H9 (cell line): ENCODE results near the gene MAPK4. TPM values are rescaled to one million over a fixed set of nuclear protein-coding genes. Genes with fewer than 3 reads are reported as not detected.
A peak's percentile ranks its signal among the peaks of the same experiment; 100 is the strongest.
"Not testable (repeated sequence)": the region's sequence is repeated elsewhere in the genome, so short reads cannot be mapped to it uniquely, and the experiment has no call there.

ENCODE experiments used
- DNase-seq: peaks from one replicate; pipeline ENCODE4 v3.0.0-alpha.2; 2017
- H2AFZ ChIP-seq: one replicate; pipeline ENCODE4 v1.6.1; 2013; ENCODE audit warnings: mild to moderate bottlenecking, low read length, control low read depth, moderate library complexity
- H2AK5ac ChIP-seq: 2 replicates; pipeline ENCODE4 v1.6.1; 2013; ENCODE audit warnings: low read length, control low read depth, mixed read lengths; ENCODE audit not compliant: insufficient read length
- H2BK120ac ChIP-seq: one replicate; pipeline ENCODE4 v1.6.1; 2013; ENCODE audit warnings: low read depth, mild to moderate bottlenecking, low read length, control low read depth, inconsistent platforms; ENCODE audit not compliant: poor library complexity, severe bottlenecking
- H2BK12ac ChIP-seq: 2 replicates; pipeline ENCODE4 v1.6.1; 2013; ENCODE audit warnings: low read length, control low read depth, mixed read lengths, low read depth; ENCODE audit not compliant: insufficient read length
- H2BK15ac ChIP-seq: 2 replicates; pipeline ENCODE4 v1.6.1; 2013; ENCODE audit warnings: low read depth, low read length, control low read depth
- H2BK20ac ChIP-seq: one replicate; pipeline ENCODE4 v1.6.1; 2013; ENCODE audit warnings: low read depth, mild to moderate bottlenecking, low read length, control low read depth, inconsistent platforms; ENCODE audit not compliant: poor library complexity, severe bottlenecking
- H2BK5ac ChIP-seq: 2 replicates; pipeline ENCODE4 v1.6.1; 2013; ENCODE audit warnings: low read length, control low read depth, mixed read lengths; ENCODE audit not compliant: insufficient read length
- H3K14ac ChIP-seq: 2 replicates; pipeline ENCODE4 v1.6.1; 2013; ENCODE audit warnings: low read length, control low read depth; ENCODE audit not compliant: insufficient read depth
- H3K18ac ChIP-seq: 2 replicates; pipeline ENCODE4 v1.6.1; 2013; ENCODE audit warnings: low read depth, mild to moderate bottlenecking, mixed read lengths, low read length, control low read depth; ENCODE audit not compliant: insufficient read length
- H3K23ac ChIP-seq: 2 replicates; pipeline ENCODE4 v1.6.1; 2013; ENCODE audit warnings: low read length, control low read depth, mixed read lengths, low read depth; ENCODE audit not compliant: insufficient read length
- H3K23me2 ChIP-seq: 2 replicates; pipeline ENCODE4 v1.6.1; 2013; ENCODE audit warnings: low read depth, mild to moderate bottlenecking, mixed read lengths, low read length, control low read depth; ENCODE audit not compliant: insufficient read length, poor library complexity, severe bottlenecking
- H3K27ac ChIP-seq: 2 replicates; pipeline ENCODE4 v1.5.1; 2013; ENCODE audit warnings: low read length, control low read depth, mixed read lengths, low read depth; ENCODE audit not compliant: insufficient read length
- H3K27me3 ChIP-seq: 2 replicates; pipeline ENCODE4 v1.6.1; 2013; ENCODE audit warnings: low read length, control low read depth, inconsistent platforms; ENCODE audit not compliant: insufficient read depth
- H3K4ac ChIP-seq: 2 replicates; pipeline ENCODE4 v1.6.1; 2013; ENCODE audit warnings: low read depth, mild to moderate bottlenecking, control low read depth, inconsistent platforms, low read length, moderate library complexity
- H3K4me1 ChIP-seq: 2 replicates; pipeline ENCODE4 v1.6.1; 2013; ENCODE audit warnings: low read length, control low read depth, inconsistent platforms; ENCODE audit not compliant: insufficient read depth
- H3K4me2 ChIP-seq: 2 replicates; pipeline ENCODE4 v1.6.1; 2013; ENCODE audit warnings: low read length, control low read depth, mixed read lengths; ENCODE audit not compliant: insufficient read length, insufficient read depth
- H3K56ac ChIP-seq: 2 replicates; pipeline ENCODE4 v1.6.1; 2013; ENCODE audit warnings: low read depth, mild to moderate bottlenecking, mixed read lengths, low read length, control low read depth; ENCODE audit not compliant: insufficient read length
- H3K79me1 ChIP-seq: 2 replicates; pipeline ENCODE4 v1.6.1; 2013; ENCODE audit warnings: low read depth, mild to moderate bottlenecking, moderate library complexity, low read length, control low read depth, inconsistent platforms; ENCODE audit not compliant: insufficient read depth, poor library complexity, severe bottlenecking
- H3K79me2 ChIP-seq: 2 replicates; pipeline ENCODE4 v1.6.1; 2013; ENCODE audit warnings: low read length, control low read depth, inconsistent platforms; ENCODE audit not compliant: insufficient read depth
- H3K9ac ChIP-seq: 2 replicates; pipeline ENCODE4 v1.6.1; 2013; ENCODE audit warnings: low read length, control low read depth, mixed read lengths; ENCODE audit not compliant: insufficient read length; ENCODE audit errors: extremely low read depth
- H3K9me3 ChIP-seq: one replicate; pipeline ENCODE4 v1.6.1; 2013; ENCODE audit warnings: low read depth, low read length, inconsistent platforms; ENCODE audit not compliant: control insufficient read depth
- H3T11ph ChIP-seq: one replicate; pipeline ENCODE4 v1.6.1; 2013; ENCODE audit warnings: mild to moderate bottlenecking, low read length, control low read depth, inconsistent platforms
- H4K20me1 ChIP-seq: one replicate; pipeline ENCODE4 v1.6.1; 2013; ENCODE audit not compliant: control insufficient read depth, insufficient read length, insufficient read depth
- H4K5ac ChIP-seq: 2 replicates; pipeline ENCODE4 v1.6.1; 2013; ENCODE audit warnings: low read depth, mild to moderate bottlenecking, mixed read lengths, low read length, control low read depth; ENCODE audit not compliant: insufficient read length
- H4K8ac ChIP-seq: replicated peaks from 2 replicates; pipeline ENCODE4 v1.6.1; 2013; ENCODE audit warnings: low read length, control low read depth, mixed read lengths, low read depth; ENCODE audit not compliant: insufficient read length
- H4K91ac ChIP-seq: 2 replicates; pipeline ENCODE4 v1.6.1; 2013; ENCODE audit warnings: low read depth, mild to moderate bottlenecking, moderate library complexity, mixed read lengths, low read length, control low read depth; ENCODE audit not compliant: insufficient read length
- H3K27ac Mint-ChIP-seq, 3 experiments: 2 replicates in 2 of 3; 3 replicates in 1 of 3; pipeline ENCODE4 v1.8.0; 2020 to 2021; ENCODE audit warnings: mixed read lengths in 3 of 3, mild to moderate bottlenecking in 1 of 3, moderate library complexity in 1 of 3
- H3K27me3 Mint-ChIP-seq: 2 replicates; pipeline ENCODE4 v1.8.0; 2021; ENCODE audit warnings: low read depth, mild to moderate bottlenecking, moderate library complexity, mixed read lengths
- H3K36me3 Mint-ChIP-seq, 3 experiments: 2 replicates in 2 of 3; 3 replicates in 1 of 3; pipeline ENCODE4 v1.8.0; 2020 to 2021; ENCODE audit warnings: low read depth in 3 of 3, mixed read lengths in 3 of 3; ENCODE audit not compliant: insufficient read depth in 1 of 3
- H3K4me1 Mint-ChIP-seq, 2 experiments: 2 replicates each; pipeline ENCODE4 v1.8.0; 2020; ENCODE audit warnings: mixed read lengths in 2 of 2
- H3K4me3 Mint-ChIP-seq, 2 experiments: 2 replicates in 1 of 2; 3 replicates in 1 of 2; pipeline ENCODE4 v1.8.0; 2020 to 2021; ENCODE audit warnings: mild to moderate bottlenecking in 2 of 2, mixed read lengths in 2 of 2, moderate library complexity in 1 of 2
- H3K9me3 Mint-ChIP-seq, 2 experiments: 2 replicates in 1 of 2; 3 replicates in 1 of 2; pipeline ENCODE4 v1.8.0; 2020; ENCODE audit warnings: mild to moderate bottlenecking in 2 of 2, mixed read lengths in 2 of 2, moderate library complexity in 1 of 2
- CTCF ChIP-seq: fragments of 200-600 bp; sonication (generic); conservative IDR thresholded peaks from 3 replicates; pipeline ENCODE4 v1.8.0; 2021; ENCODE audit warnings: antibody characterized with exemption, mild to moderate bottlenecking
- WGBS: extraction: QIAGEN DNeasy Blood & Tissue Kit; methylation state at CpG from one replicate; pipeline ENCODE4 v1.1.7; 2013; ENCODE audit warnings: missing lambda C conversion rate, low lambda C conversion rate, mixed read lengths; ENCODE audit not compliant: insufficient read length; ENCODE audit errors: extremely low coverage; 5-methylcytosine and 5-hydroxymethylcytosine counted together
- total RNA-seq: library from RNA; stranded (reverse); gene quantifications from 2 replicates; pipeline ENCODE4 v1.2.1, GENCODE V29; 2021

The MAPK4 gene
- total RNA-seq, 1 experiment from 2014 or later, result 1.6 TPM

- Histone ChIP-seq H3K56ac (no peak overlapping the region), H3K4me1 (no peaks in the 10 kb centered on the region; the same call in none of the 2 replicates), H3K9ac (no peak overlapping the region), H3T11ph (no peak overlapping the region), H3K27ac (no peak overlapping the region), H3K27me3 (no peaks in the 10 kb centered on the region), H2AFZ (no peak overlapping the region), H3K4me2 (no peak overlapping the region), H4K8ac (no peak overlapping the region), H4K20me1 (no peaks in the 10 kb centered on the region), H2BK5ac (no peak overlapping the region), H4K5ac (no peak overlapping the region), H2BK120ac (no peak overlapping the region), H2AK5ac (no peak overlapping the region), H3K79me2 (no peaks in the 10 kb centered on the region; the same call in 1 of the 2 replicates), H3K4ac (no peak overlapping the region), H2BK20ac (peak overlapping the region; percentile 32), H3K23me2 (no peaks in the 10 kb centered on the region), H3K18ac (no peak overlapping the region), H4K91ac (no peak overlapping the region), H2BK15ac (no peak overlapping the region), H3K79me1 (no peaks in the 10 kb centered on the region), H2BK12ac (no peak overlapping the region), H3K23ac (no peak overlapping the region), H3K14ac (no peak overlapping the region), H3K9me3 (no peaks in the 10 kb centered on the region)
- Mint-ChIP-seq H3K27me3 (no peaks in the 10 kb centered on the region; the same call in 1 of the 2 replicates), H3K4me1 (peaks cover 18 to 20% of the 10 kb centered on the region in 2 experiments), H3K4me3 (no peak overlapping the region), H3K36me3 (peaks cover 0 to 1% (median 0%) of the 10 kb centered on the region in 3 experiments; a peak in 1 of 7 replicates), H3K27ac (peak overlapping the region; percentile 11 to 31 (median 26); a peak in 5 of 7 replicates), H3K9me3 (peaks cover 4 to 5% of the 10 kb centered on the region in 2 experiments; a peak in 2 of 5 replicates)
- no CpG with 5 or more reads among the region's 4 CpGs for WGBS
- DNase-seq, result no peak
- TF ChIP-seq CTCF, result no peak
These were observed 216.5 kb downstream of the MAPK4 start for GRCh38 chr18:50776383-50776782.

GRCh38 chr18:50779021-50779420 is 219.1 kb downstream of the MAPK4 start:
- H3K9me3 Mint-ChIP-seq, H3K36me3 Mint-ChIP-seq, H3K79me1 ChIP-seq, H4K20me1 ChIP-seq, H3K9ac ChIP-seq, H3K18ac ChIP-seq, H2BK5ac ChIP-seq, H3K27me3 ChIP-seq, H4K5ac ChIP-seq, H3K9me3 ChIP-seq, H3K27ac Mint-ChIP-seq, H4K8ac ChIP-seq, H2BK120ac ChIP-seq, H2AFZ ChIP-seq, H3K4me2 ChIP-seq, H3K79me2 ChIP-seq, H3K27me3 Mint-ChIP-seq, H3K14ac ChIP-seq, H3K4me1 ChIP-seq, DNase-seq, H3K23ac ChIP-seq, H4K91ac ChIP-seq, H3T11ph ChIP-seq, H3K4me3 Mint-ChIP-seq, H2BK20ac ChIP-seq, H2BK12ac ChIP-seq, H3K4ac ChIP-seq, H3K27ac ChIP-seq, H3K56ac ChIP-seq, H2BK15ac ChIP-seq, H3K23me2 ChIP-seq, H2AK5ac ChIP-seq: not testable (repeated sequence)
- no CpG with 5 or more reads among the region's 3 CpGs for WGBS
- H3K4me1 Mint-ChIP-seq, result peaks cover 18 to 20% of the 10 kb centered on the region in 2 experiments
